Measurements from ENCODE around the gene ARID1B. TPM values are rescaled to one million over a fixed set of nuclear protein-coding genes. Genes with fewer than 3 reads are reported as not detected.

Gene ARID1B
- total RNA-seq, 1 experiment from 2014 or later, result 58.8 TPM

- H3K9me3 ChIP-seq, result no peaks in the 10 kb centered on the region
- peaks cover 10% of the 10 kb centered on the region for H3K4me1 ChIP-seq
- ChIA-PET POLR2A (no interaction called here), CTCF (no interaction called here)
- TF ChIP-seq CTCF (IDR thresholded peaks at IDR 0.05; ENCODE audit: insufficient read depth in 1 of 2, low read depth in 1 of 2, low read length in 1 of 2, severe bottlenecking in 1 of 2, unreplicated experiment in 1 of 2), result no peak
- Mint-ChIP-seq H3K4me3 (ENCODE audit: unreplicated experiment) (peak overlapping the region; percentile 20), H3K4me1 (ENCODE audit: low read depth, unreplicated experiment) (peaks cover 12% of the 10 kb centered on the region), H3K27me3 (ENCODE audit: insufficient read depth, unreplicated experiment) (no peaks in the 10 kb centered on the region), H3K27ac (ENCODE audit: unreplicated experiment) (peak overlapping the region; percentile 43), H3K9me3 (ENCODE audit: unreplicated experiment) (no peaks in the 10 kb centered on the region), H3K36me3 (ENCODE audit: insufficient read depth, unreplicated experiment) (peaks cover 29% of the 10 kb centered on the region)
- no peak for DNase-seq
- no peak overlapping the region for H3K4me3 ChIP-seq (ENCODE audit: low read depth, low read length)
- intact Hi-C loops (cut with micrococcal nuclease; ENCODE audit: unreplicated experiment), result loop anchor here (5.0 to 10.0 kb wide), 2 partner anchors 55 to 408 kb away; partner anchors contain the start of gene ARID1B
- BruUV-seq (replicated peaks), result no TSS peak
- H3K36me3 ChIP-seq (ENCODE audit: control insufficient read depth, insufficient read depth, low read length), result peaks cover 2% of the 10 kb centered on the region; the same call in 1 of the 2 replicates
- no peaks in the 10 kb centered on the region for H3K27me3 ChIP-seq (replicated peaks; ENCODE audit: control insufficient read depth, insufficient read depth, low read length)
Measured at GRCh38 chr6:157182503-157183264, 405.5 kb downstream of the ARID1B start.

GRCh38 chr6:157184202-157185015 lies 407.2 kb downstream of the ARID1B start:
- peaks cover 12% of the 10 kb centered on the region for H3K4me1 Mint-ChIP-seq (ENCODE audit: low read depth, unreplicated experiment)
- peak; percentile 85 to 89 for TF ChIP-seq CTCF (IDR thresholded peaks at IDR 0.05; ENCODE audit: insufficient read depth in 1 of 2, low read depth in 1 of 2, low read length in 1 of 2, severe bottlenecking in 1 of 2, unreplicated experiment in 1 of 2)
- H3K36me3 Mint-ChIP-seq (ENCODE audit: insufficient read depth, unreplicated experiment), result peaks cover 31% of the 10 kb centered on the region
- no peaks in the 10 kb centered on the region for H3K9me3 ChIP-seq
- H3K4me1 ChIP-seq, result peaks cover 10% of the 10 kb centered on the region
- peaks cover 2% of the 10 kb centered on the region; the same call in 1 of the 2 replicates for H3K36me3 ChIP-seq (ENCODE audit: control insufficient read depth, insufficient read depth, low read length)
- H3K4me3 ChIP-seq (ENCODE audit: low read depth, low read length), result no peak overlapping the region
- ChIA-PET CTCF (interaction anchor here (0.5 to 1.5 kb wide), 5 partner anchors 139 to 191 kb away, joined by 3 to 5 read pairs (median 3); no protein-coding TSS in a partner anchor), POLR2A (no interaction called here)
- H3K9me3 Mint-ChIP-seq (ENCODE audit: unreplicated experiment), result no peaks in the 10 kb centered on the region
- peak; percentile 57 to 78 for DNase-seq
- no peaks in the 10 kb centered on the region for H3K27me3 Mint-ChIP-seq (ENCODE audit: insufficient read depth, unreplicated experiment)
- no TSS peak for BruUV-seq (replicated peaks)
- no peaks in the 10 kb centered on the region for H3K27me3 ChIP-seq (replicated peaks; ENCODE audit: control insufficient read depth, insufficient read depth, low read length)
- intact Hi-C loops (cut with micrococcal nuclease; ENCODE audit: unreplicated experiment), result loop anchor here (1.0 to 10.0 kb wide), 3 partner anchors 57 to 410 kb away; partner anchors contain the start of gene ARID1B
- H3K4me3 Mint-ChIP-seq (ENCODE audit: unreplicated experiment), result no peak overlapping the region
- H3K27ac Mint-ChIP-seq (ENCODE audit: unreplicated experiment), result no peak overlapping the region

GRCh38 chr6:157185171-157185570 lies 408.0 kb downstream of the ARID1B start:
- no peaks in the 10 kb centered on the region for H3K9me3 ChIP-seq
- TF ChIP-seq CTCF (IDR thresholded peaks at IDR 0.05; ENCODE audit: insufficient read depth in 1 of 2, low read depth in 1 of 2, low read length in 1 of 2, severe bottlenecking in 1 of 2, unreplicated experiment in 1 of 2), result no peak
- no peak overlapping the region for H3K4me3 ChIP-seq (ENCODE audit: low read depth, low read length)
- Mint-ChIP-seq H3K4me3 (ENCODE audit: unreplicated experiment) (no peak overlapping the region), H3K4me1 (ENCODE audit: low read depth, unreplicated experiment) (peaks cover 12% of the 10 kb centered on the region), H3K27me3 (ENCODE audit: insufficient read depth, unreplicated experiment) (no peaks in the 10 kb centered on the region), H3K27ac (ENCODE audit: unreplicated experiment) (no peak overlapping the region), H3K9me3 (ENCODE audit: unreplicated experiment) (no peaks in the 10 kb centered on the region), H3K36me3 (ENCODE audit: insufficient read depth, unreplicated experiment) (peaks cover 39% of the 10 kb centered on the region)
- no TSS peak for BruUV-seq (replicated peaks)
- POLR2A ChIA-PET, result no interaction called here
- peaks cover 5% of the 10 kb centered on the region for H3K36me3 ChIP-seq (ENCODE audit: control insufficient read depth, insufficient read depth, low read length)
- CTCF ChIA-PET, result interaction anchor here (1.5 kb wide), 1 partner anchor 151 kb away, joined by 3 read pairs; no protein-coding TSS in a partner anchor
- intact Hi-C loops (cut with micrococcal nuclease; ENCODE audit: unreplicated experiment), result loop anchor here (10.0 kb wide), 1 partner anchor 410 kb away; the partner anchor contains the start of gene ARID1B
- H3K27me3 ChIP-seq (replicated peaks; ENCODE audit: control insufficient read depth, insufficient read depth, low read length), result no peaks in the 10 kb centered on the region
- H3K4me1 ChIP-seq, result peaks cover 10% of the 10 kb centered on the region
- DNase-seq, result no peak

All from Caco-2 (cell line).